GM18502 (cell line): ENCODE results near the gene FBXO34.
"Not testable (repeated sequence)": the region's sequence is repeated elsewhere in the genome, so short reads cannot be mapped to it uniquely, and the experiment has no call there.

ENCODE experiments used
- ATAC-seq: cut with Tn5 transposase; IDR thresholded peaks from one replicate; pipeline ENCODE4 v1.9.1; 2021; ENCODE audit warnings: mild to moderate bottlenecking; ENCODE audit not compliant: unreplicated experiment, poor library complexity

The FBXO34 gene

GRCh38 chr14:55340482-55340881, 69.3 kb downstream of the FBXO34 start:
- ATAC-seq = no peak

- no peak for ATAC-seq
These were observed 70.6 kb downstream of the FBXO34 start for GRCh38 chr14:55341781-55342180.

GRCh38 chr14:55344582-55345163, 73.5 kb downstream of the FBXO34 start:
- not testable (repeated sequence) for ATAC-seq

GRCh38 chr14:55347040-55347439, 75.8 kb downstream of the FBXO34 start:
- no peak for ATAC-seq

GRCh38 chr14:55347748-55348147, 76.5 kb downstream of the FBXO34 start:
- no peak for ATAC-seq

GRCh38 chr14:55348766-55349453, 77.7 kb downstream of the FBXO34 start:
- ATAC-seq = peak; percentile 63

- ATAC-seq = no peak
These were observed 78.3 kb downstream of the FBXO34 start for GRCh38 chr14:55349565-55349964.

- no peak for ATAC-seq
These were observed 79.2 kb downstream of the FBXO34 start for GRCh38 chr14:55350461-55350860.

GRCh38 chr14:55351111-55351510, 79.9 kb downstream of the FBXO34 start:
- ATAC-seq = no peak

GRCh38 chr14:55352201-55352600, 81.0 kb downstream of the FBXO34 start:
- no peak for ATAC-seq

GRCh38 chr14:55353686-55354467, 82.7 kb downstream of the FBXO34 start:
- no peak for ATAC-seq

GRCh38 chr14:55354500-55354899, 83.3 kb downstream of the FBXO34 start:
- no peak for ATAC-seq

- ATAC-seq = no peak
These were observed 84.7 kb downstream of the FBXO34 start for GRCh38 chr14:55355922-55356321.

GRCh38 chr14:55356913-55357312, 85.7 kb downstream of the FBXO34 start:
- no peak for ATAC-seq

GRCh38 chr14:55359307-55359706, 88.1 kb downstream of the FBXO34 start:
- ATAC-seq = no peak

GRCh38 chr14:55361190-55361589, 90.0 kb downstream of the FBXO34 start:
- no peak for ATAC-seq

GRCh38 chr14:55366271-55366670, 95.0 kb downstream of the FBXO34 start:
- no peak for ATAC-seq

- no peak for ATAC-seq
These were observed 99.7 kb downstream of the FBXO34 start for GRCh38 chr14:55370883-55371455.

GRCh38 chr14:55372423-55372822, 101.2 kb downstream of the FBXO34 start:
- ATAC-seq = no peak

GRCh38 chr14:55372825-55373224, 101.6 kb downstream of the FBXO34 start:
- ATAC-seq = no peak
